ENCODE results near the gene SLIT1.

DNA sequence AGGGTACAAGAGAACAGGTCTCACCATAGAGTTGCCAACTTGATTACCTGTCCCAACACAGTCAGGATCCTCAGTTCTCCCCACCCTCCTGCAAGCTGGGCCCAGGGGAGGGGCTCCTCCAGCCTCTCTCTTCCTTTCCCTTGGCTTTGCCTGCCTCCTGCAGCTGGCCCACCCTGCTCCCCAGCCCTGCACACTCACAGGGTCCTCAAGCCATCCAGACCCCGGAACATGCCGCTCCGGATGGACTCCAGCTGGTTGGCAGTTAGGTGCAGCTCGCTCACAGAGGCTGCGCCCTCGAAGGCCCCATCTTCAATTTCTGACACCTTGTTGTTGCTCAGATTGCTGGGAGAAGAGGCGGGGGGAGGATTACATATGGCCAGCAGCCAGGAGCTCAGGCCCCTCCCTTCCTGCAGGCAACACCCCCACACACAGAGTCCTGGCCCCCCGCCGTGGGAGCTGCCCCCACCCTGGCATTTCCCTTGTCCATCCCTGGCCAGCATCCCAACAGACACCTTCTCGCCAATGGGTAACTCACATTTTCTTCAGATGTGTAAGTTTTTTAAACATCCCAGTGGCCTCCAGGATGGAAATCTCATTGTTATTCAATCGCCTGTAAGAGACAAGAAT is 139.2 kb downstream of the SLIT1 start:
- TF ChIP-seq, protein P1, sequence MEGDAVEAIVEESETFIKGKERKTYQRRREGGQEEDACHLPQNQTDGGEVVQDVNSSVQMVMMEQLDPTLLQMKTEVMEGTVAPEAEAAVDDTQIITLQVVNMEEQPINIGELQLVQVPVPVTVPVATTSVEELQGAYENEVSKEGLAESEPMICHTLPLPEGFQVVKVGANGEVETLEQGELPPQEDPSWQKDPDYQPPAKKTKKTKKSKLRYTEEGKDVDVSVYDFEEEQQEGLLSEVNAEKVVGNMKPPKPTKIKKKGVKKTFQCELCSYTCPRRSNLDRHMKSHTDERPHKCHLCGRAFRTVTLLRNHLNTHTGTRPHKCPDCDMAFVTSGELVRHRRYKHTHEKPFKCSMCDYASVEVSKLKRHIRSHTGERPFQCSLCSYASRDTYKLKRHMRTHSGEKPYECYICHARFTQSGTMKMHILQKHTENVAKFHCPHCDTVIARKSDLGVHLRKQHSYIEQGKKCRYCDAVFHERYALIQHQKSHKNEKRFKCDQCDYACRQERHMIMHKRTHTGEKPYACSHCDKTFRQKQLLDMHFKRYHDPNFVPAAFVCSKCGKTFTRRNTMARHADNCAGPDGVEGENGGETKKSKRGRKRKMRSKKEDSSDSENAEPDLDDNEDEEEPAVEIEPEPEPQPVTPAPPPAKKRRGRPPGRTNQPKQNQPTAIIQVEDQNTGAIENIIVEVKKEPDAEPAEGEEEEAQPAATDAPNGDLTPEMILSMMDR (IDR thresholded peaks at IDR 0.05), result no peak
- TF ChIP-seq EZH2 (IDR thresholded peaks at IDR 0.05; ENCODE audit: borderline replicate concordance, insufficient read depth, low read depth, low read length, poor library complexity, severe bottlenecking), result no peak
